Esophagus muscularis mucosa (tissue), 3 donors: ENCODE results near the gene GATD1.

Source experiments
- POLR2AphosphoS5 ChIP-seq, 2 donors: sonication (generic); formaldehyde crosslinking; IDR thresholded peaks; one replicate each; pipeline ENCODE4 v1.6.1; 2017; ENCODE audit warnings: antibody characterized with exemption in 2 of 2
- TF ChIP-seq, protein P1 (sequence below), 3 experiments: fragments of 200-600 bp in 2 of 3; fragments of 450-650 bp in 1 of 3; sonication (generic) in 2 of 3; IDR thresholded peaks; one replicate each; pipeline ENCODE4 v1.5.1; 2017 to 2019; ENCODE audit warnings: antibody characterized with exemption in 3 of 3, mild to moderate bottlenecking in 2 of 3, moderate library complexity in 1 of 3

DNA sequence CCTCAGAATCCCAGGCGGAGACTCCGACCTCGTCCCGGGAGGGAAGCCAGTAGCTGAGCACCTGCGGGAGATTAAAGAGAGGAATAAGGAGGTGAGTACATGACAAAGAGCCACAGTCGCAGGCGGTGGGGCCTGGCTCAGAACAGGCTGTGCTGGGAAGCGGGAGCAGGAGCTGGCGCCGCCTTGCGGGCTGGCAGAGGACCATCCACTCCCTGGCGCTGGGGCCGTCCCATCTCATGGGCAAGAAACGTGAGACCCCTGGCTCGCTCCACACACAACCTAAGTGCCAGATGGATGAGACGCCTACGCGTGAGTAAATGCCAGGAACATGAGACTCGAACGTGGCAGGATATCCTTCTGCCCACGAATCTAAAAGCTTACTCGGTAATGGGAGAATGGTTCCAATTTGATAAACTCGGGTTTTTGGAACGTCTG, 6.3 kb upstream of the GATD1 start:
- peak; percentile 37 to 51 for TF ChIP-seq POLR2AphosphoS5 (IDR thresholded peaks at IDR 0.05)
- TF ChIP-seq, protein P1, sequence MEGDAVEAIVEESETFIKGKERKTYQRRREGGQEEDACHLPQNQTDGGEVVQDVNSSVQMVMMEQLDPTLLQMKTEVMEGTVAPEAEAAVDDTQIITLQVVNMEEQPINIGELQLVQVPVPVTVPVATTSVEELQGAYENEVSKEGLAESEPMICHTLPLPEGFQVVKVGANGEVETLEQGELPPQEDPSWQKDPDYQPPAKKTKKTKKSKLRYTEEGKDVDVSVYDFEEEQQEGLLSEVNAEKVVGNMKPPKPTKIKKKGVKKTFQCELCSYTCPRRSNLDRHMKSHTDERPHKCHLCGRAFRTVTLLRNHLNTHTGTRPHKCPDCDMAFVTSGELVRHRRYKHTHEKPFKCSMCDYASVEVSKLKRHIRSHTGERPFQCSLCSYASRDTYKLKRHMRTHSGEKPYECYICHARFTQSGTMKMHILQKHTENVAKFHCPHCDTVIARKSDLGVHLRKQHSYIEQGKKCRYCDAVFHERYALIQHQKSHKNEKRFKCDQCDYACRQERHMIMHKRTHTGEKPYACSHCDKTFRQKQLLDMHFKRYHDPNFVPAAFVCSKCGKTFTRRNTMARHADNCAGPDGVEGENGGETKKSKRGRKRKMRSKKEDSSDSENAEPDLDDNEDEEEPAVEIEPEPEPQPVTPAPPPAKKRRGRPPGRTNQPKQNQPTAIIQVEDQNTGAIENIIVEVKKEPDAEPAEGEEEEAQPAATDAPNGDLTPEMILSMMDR (IDR thresholded peaks at IDR 0.05) = peak; percentile 53 to 83 (median 56)
